ENCODE measurements around the gene CUL7.
A peak's percentile ranks its signal among the peaks of the same experiment; 100 is the strongest.

The CUL7 gene

GRCh38 chr6:43053545-43054205 lies at the start of gene CUL7:
TSS of gene CUL7 (minus strand) at chr6:43053851. CDS start at chr6:43052788, 1,063 bp downstream.
- H3K36me3 ChIP-seq (ENCODE audit: insufficient read depth, low read depth, low read length), result peaks cover 41% of the 10 kb centered on the region

GRCh38 chr6:43101497-43101896 lies 47.8 kb upstream of the CUL7 start:
- Histone ChIP-seq H3K4me1 (ENCODE audit: insufficient read depth, low read length) (peaks cover 28% of the 10 kb centered on the region), H3K4me3 (ENCODE audit: low read length) (no peak overlapping the region), H3K27ac (ENCODE audit: low read length) (no peak overlapping the region), H3K9me3 (ENCODE audit: insufficient read depth, low read depth, low read length) (no peaks in the 10 kb centered on the region), H3K27me3 (ENCODE audit: insufficient read depth, low read length) (no peaks in the 10 kb centered on the region), H3K9ac (ENCODE audit: low read depth, low read length) (no peak overlapping the region), H3K36me3 (ENCODE audit: insufficient read depth, low read depth, low read length) (no peaks in the 10 kb centered on the region)

More at GRCh38 chr6:43053545-43054205, at the start of gene CUL7:
- Histone ChIP-seq H3K27me3 (ENCODE audit: insufficient read depth, low read length) (no peaks in the 10 kb centered on the region), H3K27ac (ENCODE audit: low read length) (peak within 1 kb of the TSS; percentile 93), H3K4me1 (ENCODE audit: insufficient read depth, low read length) (peaks cover 14% of the 10 kb centered on the region), H3K9me3 (ENCODE audit: insufficient read depth, low read depth, low read length) (no peaks in the 10 kb centered on the region), H3K4me3 (ENCODE audit: low read length) (peak within 1 kb of the TSS; percentile 79), H3K9ac (ENCODE audit: low read depth, low read length) (peak within 1 kb of the TSS; percentile 89)

DNA sequence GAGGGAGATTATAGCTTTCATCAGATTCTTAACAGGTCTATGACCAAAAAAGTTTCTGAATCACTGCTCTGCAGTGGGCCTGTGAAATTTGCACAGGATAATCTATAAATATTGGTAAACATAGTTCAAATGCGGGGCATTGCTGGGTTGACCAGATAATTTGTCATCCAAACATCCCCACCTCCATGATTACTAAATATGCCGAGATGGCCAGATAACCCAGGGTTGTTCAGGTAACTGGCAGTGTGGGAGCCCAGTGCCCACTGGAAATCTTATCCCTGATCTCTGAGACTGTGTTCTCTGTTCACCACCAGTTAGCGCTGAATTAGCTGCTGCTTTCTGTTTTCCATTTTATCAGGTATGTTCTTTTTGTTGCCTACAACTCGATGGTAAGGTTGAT lies 43.9 kb upstream of the CUL7 start:
- Histone ChIP-seq H3K36me3 (ENCODE audit: insufficient read depth, low read depth, low read length) (no peaks in the 10 kb centered on the region), H3K27ac (ENCODE audit: low read length) (peak overlapping the region; percentile 33), H3K4me3 (ENCODE audit: low read length) (no peak overlapping the region; the same call in 1 of the 2 replicates), H3K4me1 (ENCODE audit: insufficient read depth, low read length) (peaks cover 33% of the 10 kb centered on the region), H3K27me3 (ENCODE audit: insufficient read depth, low read length) (no peaks in the 10 kb centered on the region), H3K9ac (ENCODE audit: low read depth, low read length) (no peak overlapping the region; the same call in 1 of the 2 replicates), H3K9me3 (ENCODE audit: insufficient read depth, low read depth, low read length) (no peaks in the 10 kb centered on the region)

DNA sequence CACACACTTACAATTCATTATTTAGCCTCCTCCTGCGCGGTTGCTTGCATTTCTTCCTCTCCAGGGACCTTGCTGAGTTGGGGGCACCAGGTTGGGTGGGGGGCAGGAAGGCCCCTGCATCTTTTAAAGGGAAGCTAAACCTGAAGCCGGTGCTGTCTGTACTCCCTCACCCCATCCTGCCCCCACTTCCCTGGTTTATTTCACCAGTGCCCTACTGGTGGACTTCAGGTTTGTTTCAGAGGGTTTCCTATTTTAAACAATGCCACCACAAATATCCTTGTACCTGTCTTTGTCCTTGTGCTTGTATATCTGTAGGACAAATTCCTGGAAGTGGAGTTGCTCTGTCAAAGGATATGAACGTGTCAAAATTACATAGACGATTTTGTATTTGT lies 43.4 kb upstream of the CUL7 start:
- Histone ChIP-seq H3K9ac (ENCODE audit: low read depth, low read length) (peak overlapping the region; percentile 49; the same call in 1 of the 2 replicates), H3K36me3 (ENCODE audit: insufficient read depth, low read depth, low read length) (no peaks in the 10 kb centered on the region), H3K9me3 (ENCODE audit: insufficient read depth, low read depth, low read length) (no peaks in the 10 kb centered on the region), H3K4me1 (ENCODE audit: insufficient read depth, low read length) (peaks cover 33% of the 10 kb centered on the region), H3K27me3 (ENCODE audit: insufficient read depth, low read length) (no peaks in the 10 kb centered on the region), H3K27ac (ENCODE audit: low read length) (peak overlapping the region; percentile 33), H3K4me3 (ENCODE audit: low read length) (no peak overlapping the region; the same call in 1 of the 2 replicates)

GRCh38 chr6:43096451-43097097 lies 42.9 kb upstream of the CUL7 start:
- Histone ChIP-seq H3K9me3 (ENCODE audit: insufficient read depth, low read depth, low read length) (no peaks in the 10 kb centered on the region), H3K27ac (ENCODE audit: low read length) (peak overlapping the region; percentile 60), H3K27me3 (ENCODE audit: insufficient read depth, low read length) (no peaks in the 10 kb centered on the region), H3K9ac (ENCODE audit: low read depth, low read length) (peak overlapping the region; percentile 49; the same call in 1 of the 2 replicates), H3K4me3 (ENCODE audit: low read length) (no peak overlapping the region), H3K4me1 (ENCODE audit: insufficient read depth, low read length) (peaks cover 33% of the 10 kb centered on the region), H3K36me3 (ENCODE audit: insufficient read depth, low read depth, low read length) (no peaks in the 10 kb centered on the region)

DNA sequence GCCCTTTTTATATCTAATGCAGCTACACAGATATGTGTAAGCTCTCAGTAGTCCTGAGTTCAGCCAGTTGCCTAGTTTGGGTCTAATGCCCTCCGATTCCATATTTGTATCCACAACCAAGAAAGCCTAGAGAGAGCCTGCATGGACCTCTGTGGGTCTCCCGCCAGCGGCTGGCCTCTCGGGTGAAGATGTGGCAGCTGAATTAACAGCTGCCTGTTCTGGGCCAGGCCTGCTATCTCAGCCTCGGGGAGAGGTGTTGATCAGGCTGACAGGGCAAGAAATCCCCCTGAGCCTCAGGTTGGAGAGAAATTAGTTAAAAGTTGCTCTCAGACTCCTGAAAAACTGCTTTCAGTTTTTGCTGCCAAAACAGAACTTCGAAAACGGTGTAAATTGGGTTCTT lies 42.3 kb upstream of the CUL7 start:
- H3K27me3 ChIP-seq (ENCODE audit: insufficient read depth, low read length), result no peaks in the 10 kb centered on the region
- H3K36me3 ChIP-seq (ENCODE audit: insufficient read depth, low read depth, low read length), result no peaks in the 10 kb centered on the region
- no peaks in the 10 kb centered on the region for H3K9me3 ChIP-seq (ENCODE audit: insufficient read depth, low read depth, low read length)
- H3K4me3 ChIP-seq (ENCODE audit: low read length), result no peak overlapping the region
- H3K9ac ChIP-seq (ENCODE audit: low read depth, low read length), result peak overlapping the region; percentile 49; the same call in 1 of the 2 replicates
- peak overlapping the region; percentile 60 for H3K27ac ChIP-seq (ENCODE audit: low read length)
- H3K4me1 ChIP-seq (ENCODE audit: insufficient read depth, low read length), result peaks cover 40% of the 10 kb centered on the region

DNA sequence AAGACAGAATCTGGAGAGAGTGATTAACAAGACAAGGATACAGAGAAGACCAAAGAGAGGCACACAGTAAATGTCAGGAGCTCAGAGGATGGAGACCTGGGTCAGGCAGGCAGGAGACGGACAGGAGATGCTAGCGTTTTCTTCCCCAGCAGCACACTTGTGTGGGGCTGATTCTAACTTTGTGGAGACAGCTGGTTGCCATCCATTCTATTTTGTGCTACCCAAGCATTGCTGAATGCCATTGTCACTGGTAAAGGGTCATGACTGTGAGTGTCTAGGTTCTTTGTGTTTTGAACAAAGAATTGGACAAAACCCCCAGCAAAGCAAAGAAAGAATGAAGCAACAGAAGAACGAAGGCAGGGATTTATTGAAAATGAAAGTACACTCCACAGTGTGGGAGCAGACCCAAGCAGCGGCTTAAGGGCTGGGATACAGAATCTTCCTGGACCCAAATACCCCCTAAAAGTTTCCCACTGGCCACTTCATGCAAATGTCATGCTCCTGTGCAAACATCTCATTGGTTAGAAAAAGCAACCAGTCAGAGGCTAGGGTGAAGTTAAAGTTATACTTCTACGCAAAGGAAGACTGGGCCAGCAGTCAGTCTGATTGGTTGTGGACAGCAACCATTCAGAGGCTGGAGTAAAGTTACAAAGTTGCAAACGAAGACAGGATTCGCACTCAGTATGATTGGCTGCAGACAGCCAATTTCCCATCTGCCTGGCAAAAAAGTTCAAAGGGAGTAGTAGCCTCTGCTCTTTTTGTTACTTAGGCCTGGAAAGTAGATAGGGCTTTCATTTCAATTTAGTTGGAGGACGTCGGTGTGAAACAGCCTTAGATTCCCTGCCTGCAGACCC lies 40.0 kb upstream of the CUL7 start:
- Histone ChIP-seq H3K4me3 (ENCODE audit: low read length) (no peak overlapping the region), H3K27me3 (ENCODE audit: insufficient read depth, low read length) (no peaks in the 10 kb centered on the region), H3K36me3 (ENCODE audit: insufficient read depth, low read depth, low read length) (no peaks in the 10 kb centered on the region), H3K9me3 (ENCODE audit: insufficient read depth, low read depth, low read length) (no peaks in the 10 kb centered on the region), H3K27ac (ENCODE audit: low read length) (peak overlapping the region; percentile 4), H3K4me1 (ENCODE audit: insufficient read depth, low read length) (peaks cover 59% of the 10 kb centered on the region), H3K9ac (ENCODE audit: low read depth, low read length) (no peak overlapping the region)

- H3K4me3 ChIP-seq (ENCODE audit: low read length), result no peak overlapping the region
- no peaks in the 10 kb centered on the region for H3K36me3 ChIP-seq (ENCODE audit: insufficient read depth, low read depth, low read length)
- no peaks in the 10 kb centered on the region for H3K9me3 ChIP-seq (ENCODE audit: insufficient read depth, low read depth, low read length)
- peaks cover 57% of the 10 kb centered on the region for H3K4me1 ChIP-seq (ENCODE audit: insufficient read depth, low read length)
- H3K27ac ChIP-seq (ENCODE audit: low read length), result no peak overlapping the region
- no peak overlapping the region for H3K9ac ChIP-seq (ENCODE audit: low read depth, low read length)
- no peaks in the 10 kb centered on the region for H3K27me3 ChIP-seq (ENCODE audit: insufficient read depth, low read length)
Observed at GRCh38 chr6:43092635-43093034, 39.0 kb upstream of the CUL7 start.

DNA sequence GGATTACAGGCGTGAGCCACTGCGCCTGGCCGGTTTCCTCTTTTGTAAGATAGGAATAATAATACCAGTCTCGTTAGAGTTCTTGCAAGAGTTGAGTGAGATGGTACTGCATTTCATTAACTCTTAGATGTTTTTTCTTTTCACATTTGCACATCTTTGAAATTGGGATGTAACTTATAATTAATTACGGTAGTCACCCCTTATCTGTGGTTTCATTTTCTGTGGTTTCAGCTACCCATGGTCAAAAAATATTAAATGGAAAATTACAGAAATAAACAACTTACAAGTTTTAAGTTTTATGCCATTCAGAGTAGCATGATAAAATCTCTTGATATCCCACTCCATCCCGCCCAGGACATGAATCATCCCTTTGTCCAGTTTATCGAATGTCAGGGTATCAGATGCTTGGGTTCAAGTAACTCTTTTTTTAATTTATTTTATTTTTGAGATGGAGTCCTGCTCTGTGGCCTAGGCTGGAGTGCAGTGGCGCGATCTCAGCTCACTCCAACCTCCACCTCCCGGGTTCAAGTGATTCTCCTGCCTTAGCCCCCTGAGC lies 37.9 kb upstream of the CUL7 start:
- no peaks in the 10 kb centered on the region for H3K27me3 ChIP-seq (ENCODE audit: insufficient read depth, low read length)
- H3K4me1 ChIP-seq (ENCODE audit: insufficient read depth, low read length), result peaks cover 48% of the 10 kb centered on the region
- peak overlapping the region; percentile 58 for H3K27ac ChIP-seq (ENCODE audit: low read length)
- H3K36me3 ChIP-seq (ENCODE audit: insufficient read depth, low read depth, low read length), result no peaks in the 10 kb centered on the region
- no peak overlapping the region for H3K4me3 ChIP-seq (ENCODE audit: low read length)
- H3K9me3 ChIP-seq (ENCODE audit: insufficient read depth, low read depth, low read length), result no peaks in the 10 kb centered on the region
- H3K9ac ChIP-seq (ENCODE audit: low read depth, low read length), result peak overlapping the region; percentile 73; the same call in 1 of the 2 replicates

DNA sequence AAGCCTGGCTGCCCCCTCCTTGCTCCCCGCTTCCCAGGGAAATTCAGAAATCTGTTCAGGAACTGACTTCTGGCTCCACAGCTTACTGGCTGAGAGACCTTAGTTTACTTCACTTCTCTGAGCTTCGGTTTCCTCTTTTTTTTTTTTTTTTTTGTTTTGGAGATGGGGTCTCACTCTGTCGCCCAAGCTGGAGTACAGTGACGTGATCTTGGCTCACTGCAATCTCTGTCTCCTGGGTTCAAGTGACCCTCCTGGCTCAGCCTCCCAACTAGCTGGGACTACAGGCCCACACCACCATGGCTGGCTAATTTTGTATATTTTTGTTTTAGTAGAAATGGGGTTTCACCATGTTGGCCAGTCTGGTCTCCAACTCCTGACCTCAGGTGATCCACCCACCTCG lies 37.4 kb upstream of the CUL7 start:
- no peaks in the 10 kb centered on the region for H3K36me3 ChIP-seq (ENCODE audit: insufficient read depth, low read depth, low read length)
- H3K9me3 ChIP-seq (ENCODE audit: insufficient read depth, low read depth, low read length), result no peaks in the 10 kb centered on the region
- peak overlapping the region; percentile 73; the same call in 1 of the 2 replicates for H3K9ac ChIP-seq (ENCODE audit: low read depth, low read length)
- peak overlapping the region; percentile 34; the same call in 1 of the 2 replicates for H3K4me3 ChIP-seq (ENCODE audit: low read length)
- H3K27me3 ChIP-seq (ENCODE audit: insufficient read depth, low read length), result no peaks in the 10 kb centered on the region
- H3K27ac ChIP-seq (ENCODE audit: low read length), result peak overlapping the region; percentile 58
- H3K4me1 ChIP-seq (ENCODE audit: insufficient read depth, low read length), result peaks cover 43% of the 10 kb centered on the region

DNA sequence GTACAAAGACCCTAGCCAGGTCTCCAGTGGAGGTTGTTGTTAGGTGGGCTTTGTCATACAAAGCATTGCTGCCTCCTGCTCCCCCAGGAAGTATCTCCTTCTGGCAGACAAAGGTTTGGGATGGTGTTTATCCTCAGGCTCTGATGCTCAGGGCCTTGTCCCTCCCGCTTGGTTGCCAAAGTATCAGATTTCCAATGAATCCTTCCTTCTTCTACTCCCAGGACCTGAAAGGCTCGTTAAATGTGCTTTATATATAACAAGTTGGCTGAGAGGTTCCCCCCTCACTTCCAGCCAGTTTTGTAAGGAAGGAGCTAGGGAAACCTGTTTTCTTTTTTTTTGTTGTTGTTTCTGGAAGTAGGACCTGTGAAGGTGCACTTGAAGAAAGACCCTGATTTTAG lies 36.9 kb upstream of the CUL7 start:
- Histone ChIP-seq H3K27ac (ENCODE audit: low read length) (peak overlapping the region; percentile 58), H3K9ac (ENCODE audit: low read depth, low read length) (peak overlapping the region; percentile 73)

More for the DNA sequence above, 36.9 kb upstream of the CUL7 start:
- Histone ChIP-seq H3K4me3 (ENCODE audit: low read length) (peak overlapping the region; percentile 34; the same call in 1 of the 2 replicates), H3K9me3 (ENCODE audit: insufficient read depth, low read depth, low read length) (no peaks in the 10 kb centered on the region), H3K36me3 (ENCODE audit: insufficient read depth, low read depth, low read length) (no peaks in the 10 kb centered on the region), H3K27me3 (ENCODE audit: insufficient read depth, low read length) (no peaks in the 10 kb centered on the region), H3K4me1 (ENCODE audit: insufficient read depth, low read length) (peaks cover 39% of the 10 kb centered on the region)
